GM12872 (cell line): ENCODE results near the gene NOS1AP.

Experiments
- CTCF ChIP-seq: IDR thresholded peaks from 3 replicates; pipeline ENCODE4 v1.5.1; 2011; ENCODE audit warnings: low read depth, mild to moderate bottlenecking, low read length, moderate library complexity; ENCODE audit not compliant: insufficient read depth

Gene NOS1AP

GRCh38 chr1:162111572-162111971 is 42.1 kb downstream of the NOS1AP start:
- no peak for TF ChIP-seq CTCF

DNA sequence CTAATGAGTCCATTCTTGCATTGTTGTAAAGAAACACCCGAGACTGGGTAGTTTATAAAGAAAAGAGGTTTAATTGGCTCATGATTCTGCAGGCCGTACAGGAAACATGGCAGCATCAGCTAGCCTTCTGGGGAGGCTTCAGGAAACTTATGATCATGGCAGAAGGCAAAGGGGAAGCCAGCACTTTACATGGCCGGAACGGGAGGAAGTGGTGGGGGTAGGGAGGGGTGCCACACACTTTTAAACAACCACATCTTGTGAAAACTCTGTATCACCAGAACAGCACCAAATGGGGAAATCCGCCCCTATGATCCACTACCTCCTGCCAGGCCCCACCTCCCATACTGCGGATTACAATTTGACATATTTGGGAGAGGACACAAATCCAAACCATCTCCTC is 43.9 kb downstream of the NOS1AP start:
- no peak for TF ChIP-seq CTCF

GRCh38 chr1:162117039-162117774 is 47.7 kb downstream of the NOS1AP start:
- TF ChIP-seq CTCF, result no peak

DNA sequence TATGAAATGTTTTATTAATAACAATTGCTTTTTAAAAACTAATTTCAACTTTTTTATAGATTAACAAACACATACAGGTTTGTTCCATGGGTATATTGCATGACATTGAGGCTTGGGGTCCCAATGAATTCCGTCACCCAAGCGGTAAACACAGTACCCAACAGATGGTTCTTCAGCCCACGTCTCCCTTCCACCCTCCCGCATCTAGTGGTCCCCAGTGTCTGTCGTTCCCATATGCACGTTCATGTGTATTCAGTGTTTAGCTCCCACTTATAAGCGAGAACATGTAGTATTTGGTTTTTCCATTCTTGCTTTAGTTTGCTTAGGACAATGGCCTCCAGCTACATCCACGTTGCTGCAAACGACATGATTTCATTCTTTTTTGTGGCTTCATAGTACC is 48.6 kb downstream of the NOS1AP start:
- TF ChIP-seq CTCF, result no peak

GRCh38 chr1:162128693-162129356 is 59.3 kb downstream of the NOS1AP start:
- no peak for TF ChIP-seq CTCF

DNA sequence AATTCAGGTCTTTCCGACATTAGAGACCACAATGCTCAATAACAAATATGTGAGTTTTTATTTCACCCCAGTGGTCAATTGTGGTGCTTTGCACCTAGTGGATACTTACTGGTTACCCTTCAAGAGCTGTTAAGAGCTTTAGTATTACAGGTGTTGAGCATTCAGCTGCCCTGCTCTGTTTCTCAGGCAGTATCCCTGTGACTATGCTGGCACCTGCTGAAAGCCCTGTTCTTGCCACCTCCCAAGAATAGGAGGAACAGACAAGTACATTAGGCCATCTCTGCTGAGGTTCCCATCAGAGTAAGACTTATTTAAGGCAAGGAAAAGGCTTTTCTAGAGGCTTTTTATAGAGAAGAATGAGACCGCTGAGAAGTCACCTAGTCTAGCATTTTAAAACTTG is 60.8 kb downstream of the NOS1AP start:
- no peak for TF ChIP-seq CTCF

DNA sequence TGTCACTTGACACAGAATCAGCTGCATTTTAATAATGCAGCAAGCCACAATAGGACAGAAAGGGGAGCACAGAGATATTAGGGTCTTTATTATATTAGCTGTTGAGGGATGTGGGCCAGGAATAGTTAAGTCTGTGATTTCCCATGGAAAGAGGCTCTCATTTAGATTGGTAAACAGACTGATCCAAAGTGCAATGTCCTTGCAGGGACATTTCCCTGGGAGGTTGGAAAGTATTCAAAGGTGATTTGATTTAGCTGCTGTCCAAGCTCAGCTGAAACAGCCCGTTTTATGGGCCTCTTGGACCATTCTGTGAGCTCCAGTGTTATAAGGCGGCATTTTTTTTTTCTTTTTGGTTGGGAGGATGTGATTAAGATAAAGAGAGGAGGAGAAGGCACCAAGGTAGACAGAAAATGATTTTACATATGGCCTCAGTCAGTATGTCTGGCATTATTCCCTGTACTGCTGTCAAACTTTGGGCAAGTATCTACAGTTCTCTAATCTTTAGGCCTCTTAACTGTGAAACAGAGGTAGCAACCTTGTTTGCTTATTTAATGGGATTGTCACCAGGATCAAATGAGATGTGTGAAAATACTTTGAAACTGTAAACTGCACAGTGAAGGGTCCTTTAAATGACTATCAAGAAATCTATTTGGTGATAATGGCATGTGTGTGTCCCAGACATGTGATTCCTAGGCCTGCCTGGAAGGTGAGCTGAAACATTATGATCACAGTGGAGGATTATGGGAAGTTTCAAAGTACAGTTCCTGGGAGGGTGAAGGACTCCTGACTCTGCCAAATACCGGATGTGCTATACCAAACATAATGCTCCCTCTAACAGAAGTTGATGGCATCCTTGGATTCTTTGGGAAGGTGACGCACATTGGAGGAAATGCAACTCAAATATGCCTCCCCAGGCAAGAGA is 62.2 kb downstream of the NOS1AP start:
- TF ChIP-seq CTCF, result no peak
